ENCODE results near the gene PCBP3. TPM values are rescaled to one million over a fixed set of nuclear protein-coding genes. Genes with fewer than 3 reads are reported as not detected.
"Not testable (repeated sequence)": the region's sequence is repeated elsewhere in the genome, so short reads cannot be mapped to it uniquely, and the experiment has no call there.

PCBP3 gene
- total RNA-seq, 1 donor from 2014 or later: not detected

DNA sequence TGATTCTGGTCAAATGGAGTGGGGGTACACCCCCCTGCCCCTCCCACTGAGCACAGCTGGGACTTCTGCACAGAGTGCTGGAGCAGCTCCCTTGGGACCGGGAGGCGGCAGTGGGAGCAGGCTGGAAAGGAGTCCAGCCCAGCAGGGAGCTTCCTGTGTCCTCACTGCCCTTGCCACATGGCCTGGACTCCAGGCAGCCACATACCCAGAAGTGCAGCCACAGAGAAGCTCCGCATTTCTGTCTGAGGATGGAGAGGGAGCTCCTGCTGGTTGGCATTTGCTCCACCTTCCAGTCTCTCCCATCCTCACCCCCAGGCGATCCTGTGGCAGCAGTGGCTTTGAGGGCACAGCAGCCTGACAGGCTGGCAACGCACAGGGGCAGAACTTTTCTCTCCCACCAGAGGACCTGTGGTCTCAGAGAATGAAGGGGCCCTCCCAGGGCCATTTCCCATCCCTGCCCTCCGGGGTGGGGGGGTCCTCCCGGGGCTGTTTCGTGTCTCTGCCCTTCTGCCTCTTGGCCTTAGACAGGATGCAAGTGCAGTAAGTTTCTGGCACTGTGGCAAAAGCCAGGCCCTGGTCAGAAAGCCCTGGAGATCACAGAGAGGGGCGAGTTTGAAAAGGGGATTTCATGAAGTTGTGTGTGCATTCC is 234.4 kb downstream of the PCBP3 start:
- no peaks in the 10 kb centered on the region for H3K27me3 ChIP-seq (ENCODE audit: control insufficient read depth, insufficient read depth, low read length)
- H3K4me3 ChIP-seq (ENCODE audit: low read depth, low read length): no peak overlapping the region
- FAIRE-seq: no peak
- DNase-seq (ENCODE audit: low read depth): no peak
- TF ChIP-seq, protein P1, sequence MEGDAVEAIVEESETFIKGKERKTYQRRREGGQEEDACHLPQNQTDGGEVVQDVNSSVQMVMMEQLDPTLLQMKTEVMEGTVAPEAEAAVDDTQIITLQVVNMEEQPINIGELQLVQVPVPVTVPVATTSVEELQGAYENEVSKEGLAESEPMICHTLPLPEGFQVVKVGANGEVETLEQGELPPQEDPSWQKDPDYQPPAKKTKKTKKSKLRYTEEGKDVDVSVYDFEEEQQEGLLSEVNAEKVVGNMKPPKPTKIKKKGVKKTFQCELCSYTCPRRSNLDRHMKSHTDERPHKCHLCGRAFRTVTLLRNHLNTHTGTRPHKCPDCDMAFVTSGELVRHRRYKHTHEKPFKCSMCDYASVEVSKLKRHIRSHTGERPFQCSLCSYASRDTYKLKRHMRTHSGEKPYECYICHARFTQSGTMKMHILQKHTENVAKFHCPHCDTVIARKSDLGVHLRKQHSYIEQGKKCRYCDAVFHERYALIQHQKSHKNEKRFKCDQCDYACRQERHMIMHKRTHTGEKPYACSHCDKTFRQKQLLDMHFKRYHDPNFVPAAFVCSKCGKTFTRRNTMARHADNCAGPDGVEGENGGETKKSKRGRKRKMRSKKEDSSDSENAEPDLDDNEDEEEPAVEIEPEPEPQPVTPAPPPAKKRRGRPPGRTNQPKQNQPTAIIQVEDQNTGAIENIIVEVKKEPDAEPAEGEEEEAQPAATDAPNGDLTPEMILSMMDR (IDR thresholded peaks at IDR 0.05; ENCODE audit: insufficient read depth, low read length, severe bottlenecking): no peak
- no peaks in the 10 kb centered on the region for H3K36me3 ChIP-seq (ENCODE audit: control insufficient read depth, insufficient read depth, low read length)

DNA sequence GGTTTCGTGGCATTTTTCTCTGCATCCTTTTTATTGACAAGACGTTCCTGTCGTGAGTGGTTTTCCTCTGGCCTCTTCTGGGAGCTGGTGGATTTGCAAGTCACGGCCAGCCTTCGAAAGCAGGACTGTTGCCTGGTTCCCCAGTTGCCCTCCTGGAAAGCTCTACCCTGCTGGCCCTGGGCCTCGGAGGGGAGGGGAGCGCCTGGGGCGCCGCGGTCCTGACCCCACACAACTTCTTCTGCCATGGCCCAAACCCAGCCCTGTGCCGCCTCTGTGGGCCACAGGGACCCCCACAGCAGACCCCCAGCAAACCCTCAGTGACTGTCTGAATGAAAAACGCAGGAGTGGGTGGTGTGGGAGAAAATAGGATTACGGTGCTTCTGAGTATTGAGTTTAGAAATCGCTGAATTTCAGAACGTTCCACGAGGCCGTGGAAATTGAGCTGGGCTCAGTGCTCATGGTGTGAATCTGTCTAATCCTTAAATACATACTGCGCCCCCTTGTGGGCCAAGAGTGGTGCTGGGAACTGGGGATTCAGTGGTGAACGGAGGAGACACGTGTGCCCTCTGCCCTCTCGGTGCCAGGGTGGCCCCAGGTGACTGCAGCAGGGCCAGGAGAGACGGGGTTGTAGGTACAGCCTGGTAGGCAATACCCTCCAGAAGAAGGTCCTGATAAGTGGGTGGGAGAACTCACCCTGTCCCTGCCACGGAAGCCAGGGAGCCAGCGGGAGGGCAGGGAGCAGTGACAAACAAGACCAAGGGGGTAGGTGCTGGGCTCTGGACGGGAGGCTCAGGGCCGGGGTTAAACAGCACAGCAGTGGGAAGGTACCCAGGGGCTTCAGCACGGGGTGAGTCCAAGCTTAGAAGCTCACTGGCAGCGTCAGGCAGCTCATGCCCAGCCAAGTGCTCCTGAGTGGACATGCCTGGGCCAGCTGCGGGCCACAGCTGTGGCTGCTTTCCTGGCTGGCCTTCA is 236.9 kb downstream of the PCBP3 start:
- FAIRE-seq (no peak), DNase-seq (ENCODE audit: low read depth) (peak; percentile 44)
- TF ChIP-seq, protein P1 (IDR thresholded peaks at IDR 0.05; ENCODE audit: insufficient read depth, low read length, severe bottlenecking): peak; percentile 74
- H3K27me3 ChIP-seq (ENCODE audit: control insufficient read depth, insufficient read depth, low read length): no peaks in the 10 kb centered on the region
- no peaks in the 10 kb centered on the region for H3K36me3 ChIP-seq (ENCODE audit: control insufficient read depth, insufficient read depth, low read length)
- H3K4me3 ChIP-seq (ENCODE audit: low read depth, low read length): peak overlapping the region; percentile 11

DNA sequence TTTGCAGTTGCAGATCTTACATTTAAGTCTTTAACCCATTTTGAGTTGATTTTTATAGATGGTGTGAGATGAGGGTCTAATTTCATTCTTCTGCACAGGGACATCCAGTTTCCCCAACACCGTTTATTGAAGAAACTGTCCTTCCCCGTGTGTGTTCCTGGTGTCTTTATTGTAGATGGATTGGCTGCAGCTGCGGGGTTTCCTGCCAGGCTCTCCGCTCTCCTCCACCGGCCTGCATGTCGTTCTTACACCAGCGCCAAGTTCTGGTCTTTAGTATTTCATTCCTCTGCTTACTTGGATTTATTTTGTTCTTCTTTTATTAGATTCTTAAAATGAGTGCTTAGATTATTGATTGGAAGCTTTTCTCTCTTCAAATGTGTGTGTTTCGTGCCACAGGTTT is 239.1 kb downstream of the PCBP3 start:
- TF ChIP-seq, protein P1 (IDR thresholded peaks at IDR 0.05; ENCODE audit: insufficient read depth, low read length, severe bottlenecking): no peak
- H3K4me3 ChIP-seq (ENCODE audit: low read depth, low read length): no peak overlapping the region
- H3K36me3 ChIP-seq (ENCODE audit: control insufficient read depth, insufficient read depth, low read length): no peaks in the 10 kb centered on the region
- no peak for FAIRE-seq
- no peak for DNase-seq (ENCODE audit: low read depth)
- H3K27me3 ChIP-seq (ENCODE audit: control insufficient read depth, insufficient read depth, low read length): no peaks in the 10 kb centered on the region

DNA sequence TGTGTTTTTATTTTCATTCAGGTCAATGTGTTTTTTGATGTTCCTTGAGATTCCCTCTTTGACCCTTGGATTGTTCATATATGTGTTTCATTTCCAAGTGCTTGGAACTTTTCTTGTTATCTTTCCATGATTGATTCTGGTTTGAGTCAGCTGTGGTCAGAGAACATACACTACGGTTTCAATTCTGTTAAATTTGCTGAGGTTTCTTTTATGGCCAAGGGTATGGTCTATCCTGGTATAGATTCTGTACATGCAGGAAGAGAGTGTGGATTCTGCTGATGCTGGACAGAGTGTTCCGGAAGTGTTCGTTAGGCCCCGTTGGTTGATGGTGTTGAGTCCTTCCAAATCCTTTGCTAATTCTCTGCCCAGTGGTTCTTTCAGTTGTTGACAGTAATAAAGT is 239.6 kb downstream of the PCBP3 start:
- Histone ChIP-seq H3K4me3 (ENCODE audit: low read depth, low read length) (no peak overlapping the region), H3K36me3 (ENCODE audit: control insufficient read depth, insufficient read depth, low read length) (no peaks in the 10 kb centered on the region), H3K27me3 (ENCODE audit: control insufficient read depth, insufficient read depth, low read length) (no peaks in the 10 kb centered on the region)
- no peak for FAIRE-seq
- TF ChIP-seq, protein P1 (IDR thresholded peaks at IDR 0.05; ENCODE audit: insufficient read depth, low read length, severe bottlenecking): no peak
- DNase-seq (ENCODE audit: low read depth): no peak

DNA sequence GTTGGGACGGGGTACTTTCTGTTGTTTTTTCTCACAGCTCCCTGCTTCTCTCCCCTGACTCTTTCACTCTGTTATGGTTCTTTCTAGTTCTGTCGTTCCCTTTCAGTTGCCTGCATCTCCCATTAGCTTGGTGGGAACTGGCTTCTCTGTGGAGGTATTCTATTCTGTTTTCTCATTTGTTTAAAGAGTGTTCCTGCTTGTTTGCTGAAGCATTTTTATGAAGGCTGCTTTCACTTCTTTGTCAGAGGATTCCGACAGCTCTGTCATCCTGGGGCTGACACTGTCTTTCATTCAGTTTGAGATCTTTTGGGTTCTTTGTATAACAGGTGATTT is 242.0 kb downstream of the PCBP3 start:
- TF ChIP-seq, protein P1 (IDR thresholded peaks at IDR 0.05; ENCODE audit: insufficient read depth, low read length, severe bottlenecking): no peak
- no peaks in the 10 kb centered on the region for H3K27me3 ChIP-seq (ENCODE audit: control insufficient read depth, insufficient read depth, low read length)
- FAIRE-seq: no peak
- H3K4me3 ChIP-seq (ENCODE audit: low read depth, low read length): no peak overlapping the region
- no peaks in the 10 kb centered on the region for H3K36me3 ChIP-seq (ENCODE audit: control insufficient read depth, insufficient read depth, low read length)
- DNase-seq (ENCODE audit: low read depth): no peak

DNA sequence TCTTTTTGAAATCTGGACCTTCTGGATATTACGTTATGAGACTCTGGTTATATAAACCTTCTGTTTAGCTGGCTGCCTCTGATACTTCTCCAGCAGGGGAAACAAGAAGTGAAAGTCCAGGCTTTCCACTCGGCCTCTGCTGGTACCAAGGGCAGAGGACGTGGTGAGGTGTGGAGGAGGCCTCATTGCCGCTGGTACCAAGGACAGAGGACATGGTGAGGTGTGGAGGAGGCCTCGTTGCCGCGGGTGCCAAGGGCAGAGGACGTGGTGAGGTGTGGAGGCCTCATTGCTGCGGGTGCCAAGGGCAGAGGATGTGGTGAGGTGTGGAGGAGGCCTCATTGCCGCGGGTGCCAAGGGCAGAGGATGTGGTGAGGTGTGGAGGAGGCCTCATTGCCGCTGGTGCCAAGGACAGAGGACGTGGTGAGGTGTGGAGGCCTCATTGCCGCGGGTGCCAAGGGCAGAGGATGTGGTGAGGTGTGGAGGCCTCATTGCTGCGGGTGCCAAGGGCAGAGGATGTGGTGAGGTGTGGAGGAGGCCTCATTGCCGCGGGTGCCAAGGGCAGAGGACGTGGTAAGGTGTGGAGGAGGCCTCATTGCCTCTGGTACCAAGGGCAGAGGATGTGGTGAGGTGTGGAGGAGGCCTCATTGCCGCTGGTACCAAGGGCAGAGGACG is 242.5 kb downstream of the PCBP3 start:
- not testable (repeated sequence) for H3K4me3 ChIP-seq (ENCODE audit: low read depth, low read length); H3K27me3 ChIP-seq (ENCODE audit: control insufficient read depth, insufficient read depth, low read length); DNase-seq (ENCODE audit: low read depth); H3K36me3 ChIP-seq (ENCODE audit: control insufficient read depth, insufficient read depth, low read length)
- peak; percentile 18 for FAIRE-seq

Data from bronchial epithelial cell (primary cell).